ENCODE results near the gene LGR4.

The LGR4 gene

DNA sequence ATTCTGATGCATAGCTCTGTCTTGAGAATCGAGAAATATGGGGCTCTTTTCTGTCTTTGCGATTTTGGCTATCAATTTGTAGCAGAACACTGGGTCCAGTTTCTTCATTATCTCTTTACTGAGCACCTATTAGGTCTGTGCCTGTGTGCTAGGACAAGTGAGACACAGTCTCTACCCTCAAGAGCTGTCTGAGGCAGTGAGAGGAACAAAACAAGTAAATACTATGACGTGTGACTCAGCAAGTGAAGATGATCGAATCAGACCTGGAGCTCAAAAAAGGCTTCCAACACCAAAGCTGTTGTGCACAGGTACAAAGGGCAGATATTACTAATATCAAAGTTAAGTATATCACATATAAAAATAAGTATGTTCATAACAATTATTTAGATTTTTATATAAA lies 52.4 kb downstream of the LGR4 start:
- no peak overlapping the region for H3K4me3 ChIP-seq (ENCODE audit: low read depth in 1 of 2, low read length in 2 of 2)
- peaks cover 0 to 13% of the 10 kb centered on the region in 2 donors for H3K4me1 ChIP-seq (ENCODE audit: control insufficient read depth in 1 of 2, insufficient read depth in 2 of 2, low read length in 2 of 2)
- H3K27ac ChIP-seq (ENCODE audit: low read depth, low read length), result no peak overlapping the region
- no peaks in the 10 kb centered on the region for H3K36me3 ChIP-seq (ENCODE audit: control insufficient read depth in 1 of 2, insufficient read depth in 2 of 2, low read length in 2 of 2)
- H3K9me3 ChIP-seq (ENCODE audit: control insufficient read depth in 1 of 2, low read length in 2 of 2), result no peaks in the 10 kb centered on the region
- H3K9ac ChIP-seq (ENCODE audit: low read depth in 1 of 2, low read length in 2 of 2), result no peak overlapping the region
- H3K27me3 ChIP-seq (ENCODE audit: control insufficient read depth in 1 of 2, insufficient read depth in 2 of 2, low read length in 2 of 2), result no peaks in the 10 kb centered on the region

DNA sequence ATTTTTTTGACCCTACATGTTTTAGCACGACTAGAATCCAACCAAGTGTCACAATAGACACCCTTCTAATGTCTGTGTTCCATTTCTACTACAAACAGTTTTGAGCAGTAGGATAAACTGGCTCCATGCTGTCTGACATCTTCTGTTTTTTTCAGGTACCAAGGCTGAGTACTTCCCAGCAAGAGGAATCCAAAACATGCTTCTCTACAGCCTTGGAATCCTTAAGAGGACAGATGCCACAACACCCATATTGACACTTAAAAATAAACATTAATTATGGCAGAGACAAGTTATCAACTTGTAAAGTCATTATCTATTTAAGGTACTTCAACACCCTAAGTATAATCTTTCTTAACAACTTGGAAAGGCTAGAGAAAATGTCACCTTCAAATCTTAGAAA lies 54.2 kb downstream of the LGR4 start:
- H3K9ac ChIP-seq (ENCODE audit: low read depth in 1 of 2, low read length in 2 of 2), result no peak overlapping the region
- H3K4me1 ChIP-seq (ENCODE audit: control insufficient read depth in 1 of 2, insufficient read depth in 2 of 2, low read length in 2 of 2), result peaks cover 0 to 18% of the 10 kb centered on the region in 2 donors
- H3K27ac ChIP-seq (ENCODE audit: low read depth, low read length), result no peak overlapping the region
- no peaks in the 10 kb centered on the region for H3K36me3 ChIP-seq (ENCODE audit: control insufficient read depth in 1 of 2, insufficient read depth in 2 of 2, low read length in 2 of 2)
- H3K27me3 ChIP-seq (ENCODE audit: control insufficient read depth in 1 of 2, insufficient read depth in 2 of 2, low read length in 2 of 2), result no peaks in the 10 kb centered on the region
- H3K9me3 ChIP-seq (ENCODE audit: control insufficient read depth in 1 of 2, low read length in 2 of 2), result no peaks in the 10 kb centered on the region
- no peak overlapping the region for H3K4me3 ChIP-seq (ENCODE audit: low read depth in 1 of 2, low read length in 2 of 2)

DNA sequence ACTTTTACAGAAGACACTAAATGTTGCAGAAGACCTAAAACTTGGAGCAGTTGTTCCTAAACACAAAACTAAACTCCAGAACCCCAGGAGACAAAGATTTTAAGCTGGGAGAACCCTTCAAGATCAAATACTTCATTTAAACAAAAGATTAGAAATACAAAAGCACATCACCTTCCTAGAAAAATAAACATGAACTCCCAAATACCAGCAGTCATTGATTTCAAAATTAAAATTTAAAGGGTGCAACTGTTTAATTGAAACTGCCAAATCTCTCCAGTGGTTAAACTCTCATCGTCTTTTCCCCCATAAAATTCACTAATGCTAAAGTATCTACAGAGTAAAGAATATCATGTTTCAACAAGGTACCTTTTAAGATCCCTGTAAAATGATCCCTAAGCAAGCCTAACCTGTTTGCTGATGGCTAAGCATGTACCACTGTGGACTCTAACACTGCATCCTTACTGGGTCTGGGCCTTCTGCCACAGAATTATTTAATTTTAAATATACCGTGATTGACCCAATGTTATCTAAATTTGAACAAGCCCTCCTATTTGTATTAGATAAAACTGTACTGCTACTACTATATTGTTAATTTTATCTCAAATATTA lies 55.9 kb downstream of the LGR4 start:
- Histone ChIP-seq H3K27me3 (ENCODE audit: control insufficient read depth in 1 of 2, insufficient read depth in 2 of 2, low read length in 2 of 2) (no peaks in the 10 kb centered on the region), H3K4me3 (ENCODE audit: low read depth in 1 of 2, low read length in 2 of 2) (no peak overlapping the region), H3K27ac (ENCODE audit: low read depth, low read length) (no peak overlapping the region), H3K9ac (ENCODE audit: low read depth in 1 of 2, low read length in 2 of 2) (no peak overlapping the region), H3K9me3 (ENCODE audit: control insufficient read depth in 1 of 2, low read length in 2 of 2) (no peaks in the 10 kb centered on the region), H3K4me1 (ENCODE audit: control insufficient read depth in 1 of 2, insufficient read depth in 2 of 2, low read length in 2 of 2) (peaks cover 3 to 5% of the 10 kb centered on the region in 2 donors), H3K36me3 (ENCODE audit: control insufficient read depth in 1 of 2, insufficient read depth in 2 of 2, low read length in 2 of 2) (peaks cover 0 to under 1% of the 10 kb centered on the region in 2 donors)

DNA sequence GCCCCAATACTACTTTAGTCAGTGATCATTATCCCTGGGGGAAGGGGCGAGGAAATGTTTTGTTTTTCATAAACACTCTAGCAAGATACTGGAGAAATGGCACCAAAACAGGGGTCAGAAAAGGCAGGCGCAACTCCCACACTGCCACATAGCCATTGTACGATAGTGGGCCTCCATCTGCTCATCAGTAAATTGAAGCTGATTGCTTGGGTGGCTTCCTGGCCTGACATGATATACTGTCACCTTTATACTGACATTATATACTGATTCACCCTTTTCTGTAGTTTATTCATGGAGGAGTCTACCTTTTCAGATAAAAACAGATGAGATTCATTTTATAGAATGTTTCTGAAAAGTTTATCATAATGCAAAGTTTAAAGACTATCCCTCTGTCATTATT lies 57.9 kb downstream of the LGR4 start:
- H3K27ac ChIP-seq (ENCODE audit: low read depth, low read length), result no peak overlapping the region
- H3K36me3 ChIP-seq (ENCODE audit: control insufficient read depth in 1 of 2, insufficient read depth in 2 of 2, low read length in 2 of 2), result peaks cover 5 to 6% of the 10 kb centered on the region in 2 donors
- peaks cover 3 to 5% of the 10 kb centered on the region in 2 donors for H3K4me1 ChIP-seq (ENCODE audit: control insufficient read depth in 1 of 2, insufficient read depth in 2 of 2, low read length in 2 of 2)

DNA sequence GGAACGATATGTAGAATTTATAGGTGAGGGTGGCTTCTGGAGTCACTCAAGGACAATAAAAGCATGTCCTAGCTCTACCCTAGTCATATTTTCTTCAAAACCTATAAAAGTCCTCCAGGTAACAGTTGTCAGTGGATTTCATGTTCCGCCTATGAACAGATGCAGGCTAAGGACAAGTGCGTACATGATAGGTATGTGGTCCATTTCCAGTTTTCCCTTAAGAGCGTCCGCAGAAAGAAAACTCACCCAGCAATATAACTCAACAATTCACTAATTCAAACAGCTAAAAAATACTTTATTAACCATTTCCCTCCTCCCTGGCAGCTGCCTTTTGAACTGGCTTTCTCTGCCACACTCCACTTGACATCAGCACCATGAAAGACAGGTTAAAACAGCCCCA lies 59.4 kb downstream of the LGR4 start:
- Histone ChIP-seq H3K4me3 (ENCODE audit: low read depth in 1 of 2, low read length in 2 of 2) (no peak overlapping the region), H3K27me3 (ENCODE audit: control insufficient read depth in 1 of 2, insufficient read depth in 2 of 2, low read length in 2 of 2) (no peaks in the 10 kb centered on the region), H3K9me3 (ENCODE audit: control insufficient read depth in 1 of 2, low read length in 2 of 2) (no peaks in the 10 kb centered on the region), H3K27ac (ENCODE audit: low read depth, low read length) (no peak overlapping the region), H3K36me3 (ENCODE audit: control insufficient read depth in 1 of 2, insufficient read depth in 2 of 2, low read length in 2 of 2) (peaks cover 6% of the 10 kb centered on the region in 2 donors), H3K9ac (ENCODE audit: low read depth in 1 of 2, low read length in 2 of 2) (no peak overlapping the region), H3K4me1 (ENCODE audit: control insufficient read depth in 1 of 2, insufficient read depth in 2 of 2, low read length in 2 of 2) (peaks cover 3 to 5% of the 10 kb centered on the region in 2 donors)

More for the DNA sequence above, 57.9 kb downstream of the LGR4 start:
- Histone ChIP-seq H3K27me3 (ENCODE audit: control insufficient read depth in 1 of 2, insufficient read depth in 2 of 2, low read length in 2 of 2) (no peaks in the 10 kb centered on the region), H3K9ac (ENCODE audit: low read depth in 1 of 2, low read length in 2 of 2) (no peak overlapping the region), H3K9me3 (ENCODE audit: control insufficient read depth in 1 of 2, low read length in 2 of 2) (no peaks in the 10 kb centered on the region), H3K4me3 (ENCODE audit: low read depth in 1 of 2, low read length in 2 of 2) (no peak overlapping the region)

DNA sequence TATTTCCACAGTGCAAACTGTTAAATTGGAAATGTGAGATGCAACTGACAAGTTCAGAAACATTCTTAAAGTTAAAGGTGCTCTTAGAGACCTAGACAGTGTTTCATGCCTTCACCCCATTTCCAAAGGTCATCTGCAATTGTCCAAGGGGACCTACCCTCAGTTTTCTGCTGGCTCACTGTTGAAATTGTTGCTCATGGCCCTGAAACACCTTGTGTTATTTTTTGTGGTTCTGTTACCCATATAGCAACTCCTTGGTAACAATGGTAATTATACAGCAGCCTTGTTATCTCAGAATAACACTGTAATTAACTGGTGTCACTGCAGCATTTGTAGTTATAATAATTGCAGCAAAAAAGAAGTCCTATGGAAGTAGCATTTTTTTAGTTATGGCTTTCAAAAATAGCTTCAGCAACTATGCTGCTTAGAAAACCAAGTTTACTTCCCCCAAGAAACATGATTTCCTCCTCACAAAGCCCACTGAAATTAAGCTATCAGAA lies 60.3 kb downstream of the LGR4 start:
- Histone ChIP-seq H3K9ac (ENCODE audit: low read depth in 1 of 2, low read length in 2 of 2) (no peak overlapping the region), H3K36me3 (ENCODE audit: control insufficient read depth in 1 of 2, insufficient read depth in 2 of 2, low read length in 2 of 2) (peaks cover 6 to 7% of the 10 kb centered on the region in 2 donors), H3K4me3 (ENCODE audit: low read depth in 1 of 2, low read length in 2 of 2) (no peak overlapping the region), H3K4me1 (ENCODE audit: control insufficient read depth in 1 of 2, insufficient read depth in 2 of 2, low read length in 2 of 2) (peaks cover 3 to 5% of the 10 kb centered on the region in 2 donors), H3K27ac (ENCODE audit: low read depth, low read length) (no peak overlapping the region), H3K27me3 (ENCODE audit: control insufficient read depth in 1 of 2, insufficient read depth in 2 of 2, low read length in 2 of 2) (no peaks in the 10 kb centered on the region), H3K9me3 (ENCODE audit: control insufficient read depth in 1 of 2, low read length in 2 of 2) (no peaks in the 10 kb centered on the region)

DNA sequence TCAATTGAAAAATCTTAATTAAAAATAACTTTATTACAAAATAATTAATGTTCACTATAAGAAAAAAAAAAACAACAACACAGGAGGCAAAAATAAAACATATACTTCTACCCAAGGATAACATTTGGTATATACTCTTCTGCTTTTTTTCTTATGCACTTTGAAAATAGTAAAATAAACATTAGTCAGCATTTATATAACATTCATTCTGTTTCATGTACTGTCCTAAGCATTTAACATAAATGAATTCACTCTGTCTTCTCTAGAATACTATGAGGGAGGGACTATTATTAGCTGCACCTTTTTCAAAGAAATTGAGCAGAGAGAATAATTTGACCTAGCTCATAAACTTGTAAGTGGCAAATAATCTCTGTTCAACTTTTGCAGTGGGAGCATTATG lies 61.3 kb downstream of the LGR4 start:
- Histone ChIP-seq H3K4me1 (ENCODE audit: control insufficient read depth in 1 of 2, insufficient read depth in 2 of 2, low read length in 2 of 2) (peaks cover 3 to 5% of the 10 kb centered on the region in 2 donors), H3K4me3 (ENCODE audit: low read depth in 1 of 2, low read length in 2 of 2) (no peak overlapping the region), H3K36me3 (ENCODE audit: control insufficient read depth in 1 of 2, insufficient read depth in 2 of 2, low read length in 2 of 2) (peaks cover 6 to 9% of the 10 kb centered on the region in 2 donors), H3K9ac (ENCODE audit: low read depth in 1 of 2, low read length in 2 of 2) (no peak overlapping the region), H3K27me3 (ENCODE audit: control insufficient read depth in 1 of 2, insufficient read depth in 2 of 2, low read length in 2 of 2) (no peaks in the 10 kb centered on the region), H3K27ac (ENCODE audit: low read depth, low read length) (no peak overlapping the region), H3K9me3 (ENCODE audit: control insufficient read depth in 1 of 2, low read length in 2 of 2) (no peaks in the 10 kb centered on the region)

DNA sequence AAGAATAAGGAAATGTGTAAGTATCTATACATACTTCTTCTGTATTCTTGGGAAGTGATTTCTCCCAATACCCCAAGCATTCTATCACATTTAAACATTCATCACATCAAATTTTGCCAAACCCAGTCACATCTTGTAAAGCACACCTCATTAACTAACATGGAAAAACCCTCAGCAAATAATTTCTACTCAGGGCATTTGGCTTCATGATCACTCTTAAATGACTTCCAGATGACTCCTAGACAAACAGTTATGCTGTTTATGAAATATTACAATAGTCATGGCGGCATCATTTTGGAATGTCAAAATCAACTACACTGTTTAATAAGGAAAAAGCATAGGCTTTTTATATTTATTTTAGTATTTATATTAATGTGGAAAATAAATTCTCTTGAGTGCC lies 62.3 kb downstream of the LGR4 start:
- Histone ChIP-seq H3K27ac (ENCODE audit: low read depth, low read length) (no peak overlapping the region), H3K27me3 (ENCODE audit: control insufficient read depth in 1 of 2, insufficient read depth in 2 of 2, low read length in 2 of 2) (no peaks in the 10 kb centered on the region), H3K4me3 (ENCODE audit: low read depth in 1 of 2, low read length in 2 of 2) (no peak overlapping the region), H3K9ac (ENCODE audit: low read depth in 1 of 2, low read length in 2 of 2) (no peak overlapping the region), H3K36me3 (ENCODE audit: control insufficient read depth in 1 of 2, insufficient read depth in 2 of 2, low read length in 2 of 2) (peaks cover 6 to 9% of the 10 kb centered on the region in 2 donors), H3K4me1 (ENCODE audit: control insufficient read depth in 1 of 2, insufficient read depth in 2 of 2, low read length in 2 of 2) (peaks cover 3 to 5% of the 10 kb centered on the region in 2 donors), H3K9me3 (ENCODE audit: control insufficient read depth in 1 of 2, low read length in 2 of 2) (no peaks in the 10 kb centered on the region)

DNA sequence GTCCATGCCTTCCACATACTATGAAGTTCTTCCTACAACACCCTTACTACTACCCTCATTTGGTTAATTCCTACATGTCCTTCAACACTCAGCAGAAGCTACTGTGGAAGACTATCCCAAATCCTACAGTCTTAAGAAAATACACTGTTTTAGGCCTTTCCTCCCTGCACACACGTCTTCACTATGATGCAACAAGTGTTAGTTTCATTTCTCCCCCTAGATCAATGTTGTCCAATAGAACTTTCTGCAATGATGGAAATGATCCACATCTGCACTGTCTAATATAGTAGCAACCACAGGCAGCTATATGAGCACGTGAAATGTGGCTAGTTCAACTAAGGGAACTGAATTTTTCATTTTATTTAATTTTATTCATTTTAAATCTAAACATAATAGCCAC lies 62.8 kb downstream of the LGR4 start:
- peaks cover 6 to 9% of the 10 kb centered on the region in 2 donors for H3K36me3 ChIP-seq (ENCODE audit: control insufficient read depth in 1 of 2, insufficient read depth in 2 of 2, low read length in 2 of 2)
- no peaks in the 10 kb centered on the region for H3K9me3 ChIP-seq (ENCODE audit: control insufficient read depth in 1 of 2, low read length in 2 of 2)
- H3K4me1 ChIP-seq (ENCODE audit: control insufficient read depth in 1 of 2, insufficient read depth in 2 of 2, low read length in 2 of 2), result peaks cover 3 to 4% of the 10 kb centered on the region in 2 donors
- no peaks in the 10 kb centered on the region for H3K27me3 ChIP-seq (ENCODE audit: control insufficient read depth in 1 of 2, insufficient read depth in 2 of 2, low read length in 2 of 2)
- H3K4me3 ChIP-seq (ENCODE audit: low read depth in 1 of 2, low read length in 2 of 2), result no peak overlapping the region
- H3K9ac ChIP-seq (ENCODE audit: low read depth in 1 of 2, low read length in 2 of 2), result no peak overlapping the region
- H3K27ac ChIP-seq (ENCODE audit: low read depth, low read length), result no peak overlapping the region

DNA sequence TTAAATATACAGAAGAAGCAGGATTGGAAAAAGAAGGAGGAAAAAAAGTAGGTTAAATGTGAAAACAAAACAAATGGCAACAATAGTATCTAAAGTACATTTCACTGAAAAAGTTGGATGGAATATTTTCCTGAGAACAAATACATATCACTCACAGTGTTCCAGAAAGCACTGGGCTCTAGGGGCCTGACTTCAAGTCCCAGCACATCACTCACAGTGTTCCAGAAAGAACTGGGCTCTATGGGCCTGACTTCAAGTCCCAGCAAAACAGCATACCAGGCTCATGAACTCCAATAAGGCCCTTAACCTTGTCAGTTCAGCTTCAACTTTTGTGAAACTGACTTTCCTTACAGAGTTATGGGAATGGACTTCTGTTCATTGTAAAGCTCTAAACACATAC lies 63.5 kb downstream of the LGR4 start:
- no peak overlapping the region for H3K4me3 ChIP-seq (ENCODE audit: low read depth in 1 of 2, low read length in 2 of 2)
- no peaks in the 10 kb centered on the region for H3K9me3 ChIP-seq (ENCODE audit: control insufficient read depth in 1 of 2, low read length in 2 of 2)
- peaks cover 0 to 3% of the 10 kb centered on the region in 2 donors for H3K4me1 ChIP-seq (ENCODE audit: control insufficient read depth in 1 of 2, insufficient read depth in 2 of 2, low read length in 2 of 2)
- H3K27me3 ChIP-seq (ENCODE audit: control insufficient read depth in 1 of 2, insufficient read depth in 2 of 2, low read length in 2 of 2), result no peaks in the 10 kb centered on the region
- peaks cover 6 to 9% of the 10 kb centered on the region in 2 donors for H3K36me3 ChIP-seq (ENCODE audit: control insufficient read depth in 1 of 2, insufficient read depth in 2 of 2, low read length in 2 of 2)
- no peak overlapping the region for H3K27ac ChIP-seq (ENCODE audit: low read depth, low read length)
- no peak overlapping the region for H3K9ac ChIP-seq (ENCODE audit: low read depth in 1 of 2, low read length in 2 of 2)

Data from duodenal mucosa (tissue), 2 donors.